Activated CD8-positive, alpha-beta memory T cell treated with anti-CD3 and anti-CD28 coated beads for 36 hours (primary cell): ENCODE data around the gene TPSAB1. TPM values are rescaled to one million over a fixed set of nuclear protein-coding genes. Genes with fewer than 3 reads are reported as not detected.

Source experiments
- CTCF ChIA-PET: fragments of 350-600 bp; sonication (Branson Sonifier 250); formaldehyde crosslinking; loops from one replicate; lab custom pipeline; 2021; ENCODE audit warnings: antibody characterized with exemption; lab: Charles Lee
- POLR2A ChIA-PET: fragments of 350-600 bp; sonication (Branson Sonifier 250); formaldehyde crosslinking; loops from one replicate; lab custom pipeline; 2021; ENCODE audit warnings: antibody characterized with exemption; lab: Charles Lee
- total RNA-seq, 2 experiments: library from RNA; stranded (reverse); gene quantifications; one replicate each; pipeline ENCODE4 v1.2.3, GENCODE V29; 2021

TPSAB1 gene
- total RNA-seq, 2 experiments from 2014 or later, result not detected

DNA sequence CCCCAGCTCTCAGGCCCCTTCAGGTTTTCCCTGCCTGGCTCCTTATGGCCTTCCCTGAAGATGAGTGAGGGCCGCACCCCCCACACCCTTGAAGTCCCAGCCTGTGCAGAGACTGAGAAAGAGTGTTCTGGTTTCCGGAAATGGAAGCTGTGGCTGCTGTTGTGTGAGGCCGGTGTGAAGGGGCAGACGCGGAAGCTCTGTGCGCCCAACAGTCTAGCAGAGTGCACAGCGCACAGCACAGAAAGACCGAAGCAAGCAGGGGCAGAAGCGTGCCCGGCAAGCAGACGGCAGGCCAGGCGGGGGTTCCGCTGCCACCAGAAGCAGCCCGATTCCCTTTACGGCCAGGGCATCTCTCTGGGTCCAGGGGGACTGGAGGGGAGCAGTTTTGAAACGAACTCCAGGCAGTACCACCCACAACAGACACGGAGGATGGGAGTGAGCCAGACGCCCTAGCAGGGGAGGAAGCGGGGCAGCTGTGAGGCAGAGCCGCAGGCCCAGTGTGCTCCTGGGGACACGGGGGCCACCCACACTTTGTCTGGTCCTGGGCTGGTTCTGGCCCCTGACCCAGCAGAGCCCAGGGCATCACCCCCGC lies 32.2 kb upstream of the TPSAB1 start:
- CTCF ChIA-PET, result interaction anchor here (0.5 to 1.2 kb wide), 2 partner anchors 58 to 151 kb away, joined by 3 to 4 read pairs; no protein-coding TSS in a partner anchor
- POLR2A ChIA-PET, result no interaction called here

DNA sequence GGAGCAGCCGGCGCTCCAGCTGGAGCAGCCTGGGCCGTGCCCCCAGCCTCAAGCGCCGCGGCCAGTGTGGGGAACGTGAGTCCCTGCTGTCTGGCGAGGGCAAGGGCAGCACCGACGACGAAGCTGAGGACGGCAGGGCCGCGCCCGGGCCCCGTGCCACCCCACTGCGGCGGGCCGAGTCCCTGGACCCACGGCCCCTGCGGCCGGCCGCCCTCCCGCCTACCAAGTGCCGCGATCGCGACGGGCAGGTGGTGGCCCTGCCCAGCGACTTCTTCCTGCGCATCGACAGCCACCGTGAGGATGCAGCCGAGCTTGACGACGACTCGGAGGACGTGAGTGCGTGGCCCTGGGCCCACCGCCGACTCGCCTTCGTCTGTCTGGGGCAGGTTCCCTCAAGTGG lies 31.4 kb upstream of the TPSAB1 start:
- CTCF ChIA-PET, result no interaction called here
- POLR2A ChIA-PET, result no interaction called here

DNA sequence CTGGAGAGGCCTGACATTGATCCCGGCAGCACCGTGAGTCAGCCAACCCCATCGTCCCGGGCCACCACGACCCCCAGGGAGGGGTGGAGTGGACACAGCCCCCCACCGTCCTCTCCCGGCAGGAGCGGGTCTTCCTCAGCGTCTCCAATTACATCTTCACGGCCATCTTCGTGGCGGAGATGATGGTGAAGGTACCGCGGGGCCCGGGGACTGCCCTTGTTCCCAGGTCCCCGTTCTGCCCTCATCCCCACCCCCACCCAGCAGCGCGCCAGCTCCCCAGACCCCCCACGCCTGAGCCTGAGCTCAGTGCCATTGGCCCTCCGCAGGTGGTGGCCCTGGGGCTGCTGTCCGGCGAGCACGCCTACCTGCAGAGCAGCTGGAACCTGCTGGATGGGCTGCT lies 30.0 kb upstream of the TPSAB1 start:
- POLR2A ChIA-PET, result interaction anchor here (0.6 kb wide), 1 partner anchor 684 kb away, joined by 3 read pairs; no protein-coding TSS in a partner anchor
- CTCF ChIA-PET, result no interaction called here

DNA sequence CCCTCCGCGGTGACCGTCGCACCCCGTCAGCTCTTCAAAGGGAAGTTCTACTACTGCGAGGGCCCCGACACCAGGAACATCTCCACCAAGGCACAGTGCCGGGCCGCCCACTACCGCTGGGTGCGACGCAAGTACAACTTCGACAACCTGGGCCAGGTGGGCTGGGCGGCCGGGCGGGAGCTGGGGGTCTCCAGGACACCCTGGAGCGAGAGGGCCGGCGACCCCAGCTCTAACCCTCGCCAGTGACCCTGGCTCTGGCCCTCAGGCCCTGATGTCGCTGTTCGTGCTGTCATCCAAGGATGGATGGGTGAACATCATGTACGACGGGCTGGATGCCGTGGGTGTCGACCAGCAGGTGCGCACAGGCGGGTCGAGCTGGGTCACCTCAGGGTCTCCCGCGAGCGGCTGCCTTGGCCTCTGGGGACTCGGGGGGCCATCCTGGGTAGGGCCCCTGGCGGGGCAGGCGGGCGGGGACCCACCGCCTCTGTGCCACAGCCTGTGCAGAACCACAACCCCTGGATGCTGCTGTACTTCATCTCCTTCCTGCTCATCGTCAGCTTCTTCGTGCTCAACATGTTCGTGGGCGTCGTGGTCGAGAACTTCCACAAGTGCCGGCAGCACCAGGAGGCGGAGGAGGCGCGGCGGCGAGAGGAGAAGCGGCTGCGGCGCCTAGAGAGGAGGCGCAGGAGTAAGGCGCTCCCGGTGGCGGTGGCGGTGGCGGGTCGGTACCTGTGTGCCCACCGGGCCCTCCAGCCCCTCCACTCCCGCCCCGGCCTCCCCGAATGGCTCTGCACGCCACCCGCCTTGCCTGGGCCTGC lies 28.8 kb upstream of the TPSAB1 start:
- POLR2A ChIA-PET, result no interaction called here
- CTCF ChIA-PET, result no interaction called here

DNA sequence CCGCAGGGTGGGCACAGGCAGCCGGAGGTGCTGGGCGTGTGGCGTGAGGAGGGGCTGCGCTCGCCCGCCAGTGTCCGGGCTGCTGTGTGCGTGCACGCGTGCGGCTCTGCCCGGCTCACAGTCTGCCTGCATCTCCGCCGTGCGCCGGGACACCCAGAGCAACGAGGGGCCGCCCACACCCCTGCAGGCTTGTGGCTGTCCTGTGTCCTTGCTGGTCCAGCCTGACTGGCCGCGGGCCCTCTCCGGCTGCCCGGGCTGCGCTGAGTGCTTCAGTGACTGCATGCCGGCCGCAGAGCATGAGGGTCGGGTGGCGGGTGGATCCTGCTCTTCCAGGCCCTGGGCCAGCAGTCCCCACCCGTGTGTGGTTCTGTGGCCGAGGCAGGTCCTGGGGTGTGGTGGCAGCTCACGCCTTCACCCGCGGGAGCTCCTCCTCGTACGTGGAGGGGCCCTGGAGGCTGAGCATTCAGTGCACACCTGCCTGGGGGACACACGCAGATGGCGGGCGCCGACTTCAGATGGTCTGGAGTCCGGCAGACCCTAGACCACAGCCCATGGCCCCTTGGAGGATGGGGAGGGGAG lies 27.8 kb upstream of the TPSAB1 start:
- POLR2A ChIA-PET, result no interaction called here

DNA sequence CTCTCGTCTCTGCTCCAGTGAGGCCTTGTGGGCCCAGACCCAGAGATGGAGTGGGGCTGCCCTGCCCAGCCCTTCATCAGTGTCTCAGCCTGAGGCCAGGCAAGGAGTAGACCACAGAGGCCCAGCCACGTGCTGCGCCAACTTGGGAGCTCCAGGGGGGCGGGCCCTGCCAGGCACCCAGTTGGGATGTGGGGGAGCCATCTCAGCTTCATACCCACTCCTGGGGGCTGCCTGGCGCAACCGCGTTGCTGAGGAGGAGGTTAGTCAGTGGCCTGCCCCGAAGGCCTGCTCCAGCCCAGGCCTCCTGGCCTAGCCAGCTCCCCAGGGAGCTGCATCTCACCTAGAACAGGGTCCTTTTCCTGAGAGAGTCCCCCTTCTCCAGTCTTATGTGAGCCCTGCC lies 27.3 kb upstream of the TPSAB1 start:
- POLR2A ChIA-PET, result no interaction called here
- CTCF ChIA-PET, result no interaction called here

More for the DNA sequence above, 27.8 kb upstream of the TPSAB1 start:
- CTCF ChIA-PET, result no interaction called here

DNA sequence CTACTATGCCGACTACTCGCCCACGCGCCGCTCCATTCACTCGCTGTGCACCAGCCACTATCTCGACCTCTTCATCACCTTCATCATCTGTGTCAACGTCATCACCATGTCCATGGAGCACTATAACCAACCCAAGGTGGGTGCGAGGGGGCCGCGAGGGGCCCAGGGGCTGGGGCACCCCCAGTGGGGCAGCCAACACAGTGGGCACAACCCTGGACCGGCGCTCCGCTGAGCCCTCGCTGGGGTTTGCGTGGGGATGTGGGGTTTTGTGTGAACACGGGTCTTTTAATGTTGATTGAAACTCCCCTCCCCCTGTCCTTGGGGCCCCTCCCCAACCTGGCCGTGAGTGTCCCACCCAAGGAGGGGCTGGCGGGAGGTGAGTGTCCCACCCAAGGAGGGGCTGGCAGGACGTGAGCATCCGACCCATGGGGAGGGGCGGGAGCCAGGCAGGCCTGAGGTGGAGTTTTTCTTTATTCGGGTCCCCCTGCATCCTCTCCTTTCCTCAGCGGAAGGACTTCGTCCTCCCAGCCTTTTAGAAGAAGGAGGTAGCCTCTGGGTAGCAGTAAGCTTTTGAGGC lies 26.6 kb upstream of the TPSAB1 start:
- ChIA-PET CTCF (no interaction called here), POLR2A (no interaction called here)

DNA sequence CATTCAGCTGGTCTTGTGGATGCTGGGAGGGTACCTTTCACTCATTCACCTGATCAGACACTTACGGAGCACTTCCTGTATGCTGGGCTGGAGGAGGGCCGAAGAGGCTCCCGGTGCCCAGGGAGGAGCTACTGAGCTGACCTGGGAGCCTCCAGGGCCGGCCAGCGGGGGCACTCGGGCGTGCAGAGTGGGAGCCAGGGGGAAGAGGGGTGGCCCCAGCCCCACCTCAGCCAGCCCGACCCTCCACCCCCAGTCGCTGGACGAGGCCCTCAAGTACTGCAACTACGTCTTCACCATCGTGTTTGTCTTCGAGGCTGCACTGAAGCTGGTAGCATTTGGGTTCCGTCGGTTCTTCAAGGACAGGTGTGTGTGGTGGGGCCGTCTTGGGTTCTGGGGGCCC lies 25.8 kb upstream of the TPSAB1 start:
- ChIA-PET CTCF (no interaction called here), POLR2A (no interaction called here)

DNA sequence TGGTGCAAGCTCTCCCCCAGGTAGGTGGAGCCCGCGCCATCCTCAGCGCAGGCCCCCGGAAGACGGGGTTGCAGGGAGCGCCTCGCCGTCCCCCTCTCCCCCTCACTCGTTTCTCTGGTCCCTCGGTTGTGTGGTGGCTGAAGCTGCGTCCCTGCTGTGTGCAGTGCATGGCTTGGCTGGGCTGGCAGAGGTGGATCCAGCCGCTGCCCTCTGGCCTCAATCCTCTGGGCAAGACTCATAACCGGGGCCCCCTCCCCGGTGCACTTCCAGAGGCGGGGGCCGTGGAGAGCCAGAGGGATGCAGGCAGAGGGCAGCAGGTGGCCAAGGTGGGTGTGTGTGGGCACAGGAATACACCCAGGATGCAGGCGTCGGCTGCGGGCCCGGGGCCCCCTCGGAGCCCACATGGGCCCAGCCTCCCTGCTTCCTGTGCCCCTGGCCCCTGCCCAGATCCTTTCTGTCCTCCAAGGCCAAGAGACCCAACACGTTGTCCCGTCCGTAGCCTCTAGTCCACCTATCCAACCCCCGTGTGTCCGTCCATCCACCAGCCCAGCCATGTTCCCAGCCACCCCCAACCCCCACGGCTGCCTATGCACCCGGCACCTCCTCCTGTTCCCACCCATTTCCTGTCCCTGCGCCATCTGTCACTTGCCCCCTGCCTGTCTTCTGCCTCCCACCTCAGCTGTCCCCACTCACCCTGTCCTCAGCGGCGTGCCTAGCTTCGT lies 24.8 kb upstream of the TPSAB1 start:
- ChIA-PET CTCF (no interaction called here), POLR2A (no interaction called here)

DNA sequence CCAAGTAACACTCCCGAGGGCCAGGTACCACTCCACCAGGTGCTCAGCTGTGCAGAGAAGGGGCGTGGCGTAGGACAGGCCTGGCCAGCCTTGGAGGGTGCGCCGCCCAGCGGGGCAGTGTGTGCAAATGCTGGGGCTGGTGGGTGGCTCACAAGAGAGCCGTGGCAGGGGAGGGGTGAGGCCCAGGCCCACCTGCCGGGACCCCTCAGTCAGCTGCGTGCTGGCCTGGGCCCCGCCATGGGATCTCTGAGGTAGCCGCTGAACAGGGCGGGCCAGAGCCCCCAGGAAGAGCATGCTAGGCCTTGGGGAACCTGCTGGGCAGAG lies 24.2 kb upstream of the TPSAB1 start:
- ChIA-PET POLR2A (no interaction called here), CTCF (no interaction called here)

DNA sequence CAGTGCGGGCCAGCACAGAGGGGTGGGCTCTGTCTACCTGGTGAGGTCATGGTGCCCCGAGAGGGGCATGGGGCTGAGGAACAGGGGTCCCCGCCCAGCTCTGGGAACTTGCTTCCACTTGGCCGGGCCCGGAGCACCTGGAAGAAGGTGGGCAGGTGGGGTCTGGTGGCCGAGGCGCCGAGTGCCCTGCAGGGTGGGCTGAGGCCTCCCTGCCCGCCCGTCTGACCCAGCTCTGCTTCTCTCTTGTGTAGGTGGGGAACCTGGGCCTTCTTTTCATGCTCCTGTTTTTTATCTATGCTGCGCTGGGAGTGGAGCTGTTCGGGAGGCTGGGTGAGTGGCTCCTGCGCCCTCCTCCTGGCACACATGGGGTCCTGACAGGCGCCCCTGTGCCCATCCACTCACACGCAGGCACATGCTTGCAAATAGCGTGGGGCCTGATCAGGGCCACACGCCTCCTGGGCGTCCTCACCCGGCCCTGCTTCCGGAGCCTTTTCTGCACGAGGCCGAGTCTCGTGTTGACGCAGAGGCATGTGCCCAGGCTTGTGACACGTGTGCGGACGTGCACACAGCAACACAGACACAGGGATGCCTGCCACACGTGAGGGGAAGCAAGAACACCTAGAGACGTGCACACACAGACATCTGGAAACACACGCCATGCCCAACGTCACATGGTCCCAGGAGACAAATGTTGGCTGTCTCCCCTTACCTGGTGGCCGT lies 23.7 kb upstream of the TPSAB1 start:
- ChIA-PET CTCF (no interaction called here), POLR2A (no interaction called here)

DNA sequence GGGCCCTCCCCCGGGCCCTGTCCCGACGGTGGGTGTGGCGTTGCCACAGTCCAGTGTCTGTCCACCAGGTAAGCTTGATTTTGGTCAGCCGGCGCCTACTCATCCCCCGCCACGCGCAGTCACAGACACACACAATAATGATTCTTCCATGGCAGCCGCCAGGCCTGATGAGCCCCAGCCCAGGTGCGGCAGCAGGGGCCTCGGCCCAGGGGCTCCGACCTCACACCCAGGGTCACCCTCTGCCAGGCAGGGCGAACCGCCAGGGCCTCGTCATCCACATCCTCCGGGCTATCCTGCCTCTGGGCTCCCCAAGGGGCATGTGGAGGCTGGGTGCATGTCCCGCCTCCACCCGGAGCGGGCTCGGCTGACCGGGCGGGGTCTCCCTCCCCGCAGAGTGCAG lies 23.0 kb upstream of the TPSAB1 start:
- POLR2A ChIA-PET, result no interaction called here
- CTCF ChIA-PET, result no interaction called here

DNA sequence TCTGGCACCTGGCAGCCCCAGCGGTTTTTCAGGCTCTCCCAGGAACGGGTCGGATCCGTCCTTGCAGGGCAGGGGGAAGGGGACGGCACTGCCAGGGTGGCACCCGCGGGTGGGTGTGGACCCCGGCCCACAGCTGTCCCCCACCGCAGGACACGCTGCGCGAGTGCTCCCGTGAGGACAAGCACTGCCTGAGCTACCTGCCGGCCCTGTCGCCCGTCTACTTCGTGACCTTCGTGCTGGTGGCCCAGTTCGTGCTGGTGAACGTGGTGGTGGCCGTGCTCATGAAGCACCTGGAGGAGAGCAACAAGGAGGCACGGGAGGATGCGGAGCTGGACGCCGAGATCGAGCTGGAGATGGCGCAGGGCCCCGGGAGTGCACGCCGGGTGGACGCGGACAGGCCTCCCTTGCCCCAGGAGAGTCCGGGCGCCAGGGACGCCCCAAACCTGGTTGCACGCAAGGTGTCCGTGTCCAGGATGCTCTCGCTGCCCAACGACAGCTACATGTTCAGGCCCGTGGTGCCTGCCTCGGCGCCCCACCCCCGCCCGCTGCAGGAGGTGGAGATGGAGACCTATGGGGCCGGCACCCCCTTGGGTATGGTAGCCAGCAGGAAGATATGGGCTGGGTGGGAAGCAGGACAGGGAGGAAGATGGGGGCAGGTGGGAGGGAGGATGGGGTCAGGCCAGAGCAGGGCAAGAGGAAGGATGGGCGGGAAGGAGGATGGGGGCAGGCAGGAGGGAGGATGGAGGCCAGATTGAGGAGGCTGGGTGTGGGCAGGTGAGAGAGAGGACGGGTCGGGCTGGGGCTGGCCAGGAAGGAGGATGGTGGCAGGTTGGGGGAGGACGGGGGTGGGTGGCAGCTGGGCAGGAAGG lies 22.2 kb upstream of the TPSAB1 start:
- CTCF ChIA-PET, result no interaction called here
- POLR2A ChIA-PET, result no interaction called here

DNA sequence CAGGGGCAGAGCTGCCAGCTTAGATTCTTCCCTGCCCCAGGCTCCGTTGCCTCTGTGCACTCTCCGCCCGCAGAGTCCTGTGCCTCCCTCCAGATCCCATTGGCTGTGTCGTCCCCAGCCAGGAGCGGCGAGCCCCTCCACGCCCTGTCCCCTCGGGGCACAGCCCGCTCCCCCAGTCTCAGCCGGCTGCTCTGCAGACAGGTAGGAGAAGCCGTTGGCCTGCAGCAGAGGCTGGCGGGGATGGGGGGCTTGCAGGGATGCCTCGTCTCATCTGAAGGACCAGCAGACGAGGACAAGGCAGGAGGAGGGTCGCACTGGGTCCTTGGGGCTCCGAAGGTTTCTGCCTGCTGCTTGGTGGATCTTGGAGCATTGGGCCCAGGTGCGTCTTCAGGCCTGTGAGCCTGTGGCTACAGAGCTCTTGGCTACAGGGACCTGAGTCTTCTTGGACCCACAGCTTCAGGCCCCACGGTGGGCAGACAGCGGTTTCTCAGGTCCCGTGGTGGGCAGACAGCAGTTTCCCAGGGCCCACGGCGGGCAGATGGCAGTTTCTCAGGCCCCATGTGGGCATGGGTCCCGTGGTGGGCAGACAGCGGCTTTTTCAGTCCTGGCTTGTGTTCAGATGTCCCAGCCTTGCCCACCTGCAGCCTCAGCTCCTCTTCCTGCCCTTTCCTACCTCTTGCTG lies 21.4 kb upstream of the TPSAB1 start:
- ChIA-PET POLR2A (no interaction called here), CTCF (no interaction called here)

DNA sequence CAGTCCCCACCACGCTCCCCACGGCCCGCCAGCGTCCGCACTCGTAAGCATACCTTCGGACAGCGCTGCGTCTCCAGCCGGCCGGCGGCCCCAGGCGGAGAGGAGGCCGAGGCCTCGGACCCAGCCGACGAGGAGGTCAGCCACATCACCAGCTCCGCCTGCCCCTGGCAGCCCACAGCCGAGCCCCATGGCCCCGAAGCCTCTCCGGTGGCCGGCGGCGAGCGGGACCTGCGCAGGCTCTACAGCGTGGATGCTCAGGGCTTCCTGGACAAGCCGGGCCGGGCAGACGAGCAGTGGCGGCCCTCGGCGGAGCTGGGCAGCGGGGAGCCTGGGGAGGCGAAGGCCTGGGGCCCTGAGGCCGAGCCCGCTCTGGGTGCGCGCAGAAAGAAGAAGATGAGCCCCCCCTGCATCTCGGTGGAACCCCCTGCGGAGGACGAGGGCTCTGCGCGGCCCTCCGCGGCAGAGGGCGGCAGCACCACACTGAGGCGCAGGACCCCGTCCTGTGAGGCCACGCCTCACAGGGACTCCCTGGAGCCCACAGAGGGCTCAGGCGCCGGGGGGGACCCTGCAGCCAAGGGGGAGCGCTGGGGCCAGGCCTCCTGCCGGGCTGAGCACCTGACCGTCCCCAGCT lies 20.3 kb upstream of the TPSAB1 start:
- ChIA-PET CTCF (no interaction called here), POLR2A (no interaction called here)

DNA sequence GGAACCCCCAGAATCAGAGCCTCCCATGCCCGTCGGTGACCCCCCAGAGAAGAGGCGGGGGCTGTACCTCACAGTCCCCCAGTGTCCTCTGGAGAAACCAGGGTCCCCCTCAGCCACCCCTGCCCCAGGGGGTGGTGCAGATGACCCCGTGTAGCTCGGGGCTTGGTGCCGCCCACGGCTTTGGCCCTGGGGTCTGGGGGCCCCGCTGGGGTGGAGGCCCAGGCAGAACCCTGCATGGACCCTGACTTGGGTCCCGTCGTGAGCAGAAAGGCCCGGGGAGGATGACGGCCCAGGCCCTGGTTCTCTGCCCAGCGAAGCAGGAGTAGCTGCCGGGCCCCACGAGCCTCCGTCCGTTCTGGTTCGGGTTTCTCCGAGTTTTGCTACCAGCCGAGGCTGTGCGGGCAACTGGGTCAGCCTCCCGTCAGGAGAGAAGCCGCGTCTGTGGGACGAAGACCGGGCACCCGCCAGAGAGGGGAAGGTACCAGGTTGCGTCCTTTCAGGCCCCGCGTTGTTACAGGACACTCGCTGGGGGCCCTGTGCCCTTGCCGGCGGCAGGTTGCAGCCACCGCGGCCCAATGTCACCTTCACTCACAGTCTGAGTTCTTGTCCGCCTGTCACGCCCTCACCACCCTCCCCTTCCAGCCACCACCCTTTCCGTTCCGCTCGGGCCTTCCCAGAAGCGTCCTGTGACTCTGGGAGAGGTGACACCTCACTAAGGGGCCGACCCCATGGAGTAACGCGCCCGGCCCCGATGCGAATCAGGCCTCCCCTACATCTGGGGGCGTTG lies 19.5 kb upstream of the TPSAB1 start:
- CTCF ChIA-PET, result no interaction called here
- POLR2A ChIA-PET, result no interaction called here
